Gastrocnemius medialis (tissue), 4 donors: ENCODE data around the gene RAB11B. TPM values are rescaled to one million over a fixed set of nuclear protein-coding genes. Genes with fewer than 3 reads are reported as not detected.
A peak's percentile ranks its signal among the peaks of the same experiment; 100 is the strongest.
"Not testable (repeated sequence)": the region's sequence is repeated elsewhere in the genome, so short reads cannot be mapped to it uniquely, and the experiment has no call there.

Experiments used
- ATAC-seq, 2 donors: fragments of 150-250 bp; one replicate each; pipeline ENCODE4 v1.9.1; 2016
- DNase-seq, 2 donors: peaks; one replicate each; pipeline ENCODE4 v3.0.0-alpha.2; 2019
- H3K27ac ChIP-seq, 4 donors: fragments of 200-600 bp; sonication (generic); 1 replicate in 1 of 4; 2 replicates in 3 of 4; pipeline ENCODE4 v1.5.1; 2016 to 2018; ENCODE audit warnings: mild to moderate bottlenecking in 2 of 4, moderate library complexity in 1 of 4
- H3K27me3 ChIP-seq, 3 donors: fragments of 200-600 bp; sonication (generic) in 2 of 3; 1 replicate in 1 of 3; 2 replicates in 2 of 3; pipeline versions ENCODE4 v1.5.1 to v1.6.0; 2016 to 2019; ENCODE audit warnings: mild to moderate bottlenecking in 1 of 3, moderate library complexity in 1 of 3
- H3K36me3 ChIP-seq, 2 donors: fragments of 200-600 bp; sonication (generic) in 1 of 2; one replicate each; pipeline ENCODE4 v1.5.1; 2017 to 2018
- H3K4me1 ChIP-seq, 2 donors: fragments of 200-600 bp; sonication (generic) in 1 of 2; one replicate each; pipeline ENCODE4 v1.5.1; 2016 to 2017; ENCODE audit warnings: mild to moderate bottlenecking in 2 of 2
- H3K4me3 ChIP-seq, 4 donors: fragments of 200-600 bp; sonication (generic) in 3 of 4; 1 replicate in 1 of 4; 2 replicates in 3 of 4; pipeline ENCODE4 v1.5.1; 2016 to 2019; ENCODE audit warnings: mild to moderate bottlenecking in 2 of 4
- H3K9me3 ChIP-seq, 3 donors: fragments of 200-600 bp; sonication (generic) in 2 of 3; 1 replicate in 1 of 3; 2 replicates in 2 of 3; pipeline ENCODE4 v1.5.1; 2016 to 2019
- POLR2A ChIP-seq, 2 donors: fragments of 450-650 bp; IDR thresholded peaks; one replicate each; pipeline ENCODE4 v1.6.1; 2017; ENCODE audit warnings: antibody characterized with exemption in 2 of 2, mild to moderate bottlenecking in 2 of 2, moderate library complexity in 2 of 2
- in situ Hi-C, 4 donors: fragments of 200-750 bp; cut with MboI; loops; one replicate each; pipeline versions ENCODE4 v1.15.0 to v1.8.0; 2017; ENCODE audit warnings: low sequenced_read_pairs in 4 of 4
- intact Hi-C: fragments of 100-400 bp; cut with DNase I; formaldehyde crosslinking; loops from one replicate; pipeline ENCODE4 v1.15.1; 2023; ENCODE audit warnings: low total_unique reads
- total RNA-seq, 4 donors: library from RNA; depleted of rRNA; stranded (reverse); fragments of >200 nt; gene quantifications; one replicate each; pipeline versions ENCODE4 v1.1.0 to v1.2.3, GENCODE V29; 2016
- TF ChIP-seq, protein P1 (sequence below), 5 experiments: fragments of 450-650 bp in 3 of 5; fragments of 200-600 bp in 2 of 5; sonication (generic) in 2 of 5; IDR thresholded peaks in 4 of 5; conservative IDR thresholded peaks in 1 of 5; 1 replicate in 4 of 5; 2 replicates in 1 of 5; pipeline ENCODE4 v1.5.1; 2016 to 2019; ENCODE audit warnings: antibody characterized with exemption in 5 of 5, mild to moderate bottlenecking in 3 of 5, moderate library complexity in 3 of 5

The RAB11B gene
- total RNA-seq, 4 donors from 2014 or later = 13.4 to 42.9 (median 31.0) TPM

DNA sequence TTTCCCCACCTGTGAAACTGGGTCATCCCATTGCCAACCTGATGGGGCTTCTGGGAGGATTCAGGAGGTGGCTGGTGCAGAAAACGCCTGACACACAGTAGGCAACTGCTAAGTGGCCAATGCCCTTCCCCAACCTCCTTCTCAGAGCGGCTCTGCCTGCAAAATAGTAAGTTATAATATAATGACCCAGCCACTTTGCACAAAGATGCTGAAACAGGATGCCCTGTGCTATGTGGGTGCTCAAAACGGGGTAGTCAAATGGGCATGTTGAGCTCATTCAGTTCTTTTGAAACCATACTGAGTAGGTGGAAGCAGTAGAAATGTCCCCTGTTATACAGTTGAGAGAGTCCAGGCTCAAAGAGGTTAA is 23.5 kb downstream of the RAB11B start:
- Histone ChIP-seq H3K36me3 (no peaks in the 10 kb centered on the region), H3K9me3 (no peaks in the 10 kb centered on the region), H3K4me3 (peak overlapping the region; percentile 67 to 83 (median 69)), H3K27me3 (no peaks in the 10 kb centered on the region), H3K27ac (peak overlapping the region; percentile 65 to 86 (median 76)), H3K4me1 (peaks cover 14 to 27% of the 10 kb centered on the region in 2 donors)
- TF ChIP-seq, protein P1, sequence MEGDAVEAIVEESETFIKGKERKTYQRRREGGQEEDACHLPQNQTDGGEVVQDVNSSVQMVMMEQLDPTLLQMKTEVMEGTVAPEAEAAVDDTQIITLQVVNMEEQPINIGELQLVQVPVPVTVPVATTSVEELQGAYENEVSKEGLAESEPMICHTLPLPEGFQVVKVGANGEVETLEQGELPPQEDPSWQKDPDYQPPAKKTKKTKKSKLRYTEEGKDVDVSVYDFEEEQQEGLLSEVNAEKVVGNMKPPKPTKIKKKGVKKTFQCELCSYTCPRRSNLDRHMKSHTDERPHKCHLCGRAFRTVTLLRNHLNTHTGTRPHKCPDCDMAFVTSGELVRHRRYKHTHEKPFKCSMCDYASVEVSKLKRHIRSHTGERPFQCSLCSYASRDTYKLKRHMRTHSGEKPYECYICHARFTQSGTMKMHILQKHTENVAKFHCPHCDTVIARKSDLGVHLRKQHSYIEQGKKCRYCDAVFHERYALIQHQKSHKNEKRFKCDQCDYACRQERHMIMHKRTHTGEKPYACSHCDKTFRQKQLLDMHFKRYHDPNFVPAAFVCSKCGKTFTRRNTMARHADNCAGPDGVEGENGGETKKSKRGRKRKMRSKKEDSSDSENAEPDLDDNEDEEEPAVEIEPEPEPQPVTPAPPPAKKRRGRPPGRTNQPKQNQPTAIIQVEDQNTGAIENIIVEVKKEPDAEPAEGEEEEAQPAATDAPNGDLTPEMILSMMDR (IDR thresholded peaks at IDR 0.05 in 4 of 5, conservative IDR thresholded peaks at IDR 0.05 in 1 of 5) = no peak
- TF ChIP-seq POLR2A (IDR thresholded peaks at IDR 0.05) = no peak
- intact Hi-C loops (loop anchor here (1.0 to 5.0 kb wide), 3 partner anchors 31 to 419 kb away; partner anchors contain the start of genes HNRNPM, MBD3L1 and ZNF558), in situ Hi-C loops (loop anchor here in 3 of 4 donors (5.0 to 10.0 kb wide), 2 partner anchors 91 to 94 kb away; partner anchors contain the start of gene PRAM1 (in 2 of the 3))
- ATAC-seq = peak; percentile 2 to 5
- no peak for DNase-seq

DNA sequence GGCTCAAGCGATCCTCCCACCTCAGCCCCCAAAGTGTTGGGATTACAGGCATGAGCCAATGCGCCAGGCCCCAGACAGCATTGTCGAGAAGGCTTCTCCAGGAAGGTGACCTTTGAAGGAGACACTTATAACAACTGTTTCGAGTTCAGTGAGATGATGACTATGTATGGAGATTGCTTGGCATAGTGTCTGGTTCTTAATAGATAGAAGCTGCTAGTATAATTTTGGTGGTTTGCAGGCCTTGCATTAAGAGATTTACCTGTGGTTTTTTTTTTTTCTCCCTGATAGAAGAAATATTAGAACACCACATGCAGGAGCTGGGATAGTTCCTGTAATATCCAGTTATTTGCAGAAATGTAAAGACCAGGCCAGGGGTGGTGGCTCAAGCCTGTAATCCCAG is 26.6 kb downstream of the RAB11B start:
- in situ Hi-C loops = loop anchor here in 3 of 4 donors (5.0 to 10.0 kb wide), 2 partner anchors 88 to 91 kb away; partner anchors contain the start of gene PRAM1 (in 2 of the 3)
- Histone ChIP-seq H3K4me3 (no peak overlapping the region), H3K9me3 (no peaks in the 10 kb centered on the region), H3K36me3 (peaks cover 0 to 4% of the 10 kb centered on the region in 2 donors), H3K27ac (peak overlapping the region in 3 of 4 donors; percentile 8 to 61 (median 43)), H3K4me1 (peaks cover 14 to 27% of the 10 kb centered on the region in 2 donors), H3K27me3 (no peaks in the 10 kb centered on the region)
- no peak for DNase-seq
- TF ChIP-seq, protein P1 (IDR thresholded peaks at IDR 0.05 in 4 of 5, conservative IDR thresholded peaks at IDR 0.05 in 1 of 5) = no peak
- TF ChIP-seq POLR2A (IDR thresholded peaks at IDR 0.05) = no peak
- ATAC-seq = no peak
- intact Hi-C loops = no loop called here

DNA sequence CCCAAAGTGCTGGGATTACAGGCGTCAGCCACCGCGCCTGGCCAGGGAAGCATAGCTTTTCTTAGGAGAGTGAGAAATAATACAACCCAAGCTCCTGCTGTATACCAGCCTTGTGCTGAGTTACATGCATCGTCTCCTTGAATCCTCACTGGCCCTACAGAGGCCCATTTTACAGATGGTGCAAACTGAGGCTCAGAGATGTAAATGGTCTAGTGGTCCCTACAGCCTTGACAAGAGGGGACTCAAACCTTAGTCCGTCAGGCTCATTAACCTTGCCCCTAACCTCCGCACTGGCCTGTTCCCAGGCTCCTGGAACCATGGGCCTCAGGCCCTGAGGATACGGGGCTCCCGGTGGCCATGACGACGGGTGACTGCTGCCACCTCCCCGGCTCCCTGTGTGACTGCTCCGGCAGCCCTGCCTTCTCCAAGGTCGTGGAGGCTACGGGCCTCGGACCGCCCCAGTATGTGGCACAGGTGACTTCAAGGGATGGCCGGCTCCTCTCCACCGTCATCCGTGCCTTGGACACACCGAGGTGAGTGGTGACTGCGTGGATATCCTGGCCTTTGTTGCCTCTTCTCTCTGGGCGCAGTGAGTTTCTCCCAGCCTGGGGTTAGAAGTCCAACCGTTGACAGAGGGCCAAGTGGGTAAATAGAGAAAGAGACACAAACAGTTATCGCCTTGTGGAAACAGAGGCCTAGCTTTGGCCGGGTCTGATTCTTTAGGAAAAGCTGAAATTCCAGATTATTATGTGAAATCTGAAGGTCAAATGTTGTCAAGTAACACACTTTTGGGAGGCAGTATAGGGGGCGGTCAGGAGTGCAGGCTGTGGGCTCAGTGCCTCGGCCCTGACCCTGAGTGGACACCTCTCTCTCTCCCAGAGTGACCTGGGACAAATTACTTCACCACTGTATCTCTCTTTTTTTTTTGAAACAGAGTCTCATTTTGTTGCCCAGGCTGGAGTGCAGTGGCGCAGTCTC is 31.6 kb downstream of the RAB11B start:
- intact Hi-C loops (no loop called here), in situ Hi-C loops (no loop called here)
- TF ChIP-seq, protein P1 (IDR thresholded peaks at IDR 0.05 in 4 of 5, conservative IDR thresholded peaks at IDR 0.05 in 1 of 5) = no peak
- no peak for TF ChIP-seq POLR2A (IDR thresholded peaks at IDR 0.05)
- Histone ChIP-seq H3K4me1 (peaks cover 16 to 24% of the 10 kb centered on the region in 2 donors), H3K27me3 (no peaks in the 10 kb centered on the region), H3K4me3 (no peak overlapping the region), H3K9me3 (no peaks in the 10 kb centered on the region), H3K27ac (no peak overlapping the region), H3K36me3 (peaks cover 3 to 8% of the 10 kb centered on the region in 2 donors)
- ATAC-seq (no peak), DNase-seq (no peak)

DNA sequence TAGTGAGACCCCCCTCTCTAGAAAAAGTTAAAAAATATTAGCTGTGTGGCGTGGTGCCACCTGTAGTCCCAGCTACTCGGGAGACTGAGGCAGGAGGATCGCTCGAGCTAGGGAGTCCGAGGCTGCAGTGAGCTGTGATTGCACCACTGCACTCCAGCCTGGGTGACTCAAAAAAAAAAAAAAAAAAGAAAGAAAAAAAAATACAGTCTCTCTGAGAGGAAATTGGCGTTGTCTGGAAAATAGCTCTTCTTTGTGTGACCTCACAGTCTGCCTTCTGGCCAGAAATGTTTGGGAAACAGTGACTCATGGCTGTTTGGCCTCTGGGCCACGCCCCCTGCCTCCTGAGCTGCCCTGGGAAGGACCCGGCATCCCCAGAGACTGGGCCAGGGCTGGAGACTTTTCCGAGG is 33.7 kb downstream of the RAB11B start:
- in situ Hi-C loops (no loop called here), intact Hi-C loops (no loop called here)
- H3K36me3 ChIP-seq = peaks cover 3 to 10% of the 10 kb centered on the region in 2 donors
- H3K9me3 ChIP-seq = no peaks in the 10 kb centered on the region
- TF ChIP-seq POLR2A (IDR thresholded peaks at IDR 0.05) = peak in 1 of 2 donors; percentile 30
- TF ChIP-seq, protein P1 (IDR thresholded peaks at IDR 0.05 in 4 of 5, conservative IDR thresholded peaks at IDR 0.05 in 1 of 5) = no peak
- H3K27ac ChIP-seq = peak overlapping the region; percentile 74 to 78 (median 75)
- peak overlapping the region in 2 of 4 donors; percentile 3 to 17 for H3K4me3 ChIP-seq
- DNase-seq (peak; percentile 74 to 87), ATAC-seq (peak; percentile 98)
- H3K27me3 ChIP-seq = no peaks in the 10 kb centered on the region
- peaks cover 15 to 16% of the 10 kb centered on the region in 2 donors for H3K4me1 ChIP-seq

DNA sequence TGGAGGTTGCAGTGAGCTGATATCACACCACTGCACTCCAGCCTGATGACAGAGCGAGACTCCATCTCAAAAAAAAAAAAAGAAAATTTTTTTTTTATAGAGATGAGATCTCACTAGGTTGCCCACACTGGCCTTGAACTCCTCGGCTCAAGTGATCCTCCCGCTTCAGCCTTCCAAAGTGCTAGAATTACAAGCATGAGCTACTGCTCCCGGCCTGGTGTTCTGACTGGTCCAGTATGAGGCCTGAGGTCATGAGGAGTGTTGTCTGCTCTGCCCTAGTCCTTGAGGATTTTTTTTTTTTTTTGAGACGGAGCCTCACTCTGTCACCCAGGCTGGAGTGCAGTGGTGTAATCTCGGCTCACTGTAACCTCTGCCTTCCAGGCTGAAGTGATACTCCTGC is 35.2 kb downstream of the RAB11B start:
- H3K27ac ChIP-seq, H3K4me3 ChIP-seq, H3K9me3 ChIP-seq, ATAC-seq, in situ Hi-C loops, intact Hi-C loops, H3K27me3 ChIP-seq, DNase-seq: not testable (repeated sequence)
- peaks cover 15 to 16% of the 10 kb centered on the region in 2 donors for H3K4me1 ChIP-seq
- H3K36me3 ChIP-seq = peaks cover 3 to 14% of the 10 kb centered on the region in 2 donors
